ENCODE data around the gene SLC13A5.
"Not testable (repeated sequence)": the region's sequence is repeated elsewhere in the genome, so short reads cannot be mapped to it uniquely, and the experiment has no call there.

- TF ChIP-seq REST (IDR thresholded peaks at IDR 0.05); MAX (IDR thresholded peaks at IDR 0.05); CTCF (IDR thresholded peaks at IDR 0.05; ENCODE audit: low read depth, low read length, missing input control); HNF4G (IDR thresholded peaks at IDR 0.05); JUND (IDR thresholded peaks at IDR 0.05); SP1 (IDR thresholded peaks at IDR 0.05); RXRA (IDR thresholded peaks at IDR 0.05); ATF3 (IDR thresholded peaks at IDR 0.05): not testable (repeated sequence)
Observed at GRCh38 chr17:6655732-6656361, 57.3 kb downstream of the SLC13A5 start.

Measured in liver (tissue), 3 donors.